HG03097 (cell line): ENCODE results near the gene PEMT.
"Not testable (repeated sequence)": the region's sequence is repeated elsewhere in the genome, so short reads cannot be mapped to it uniquely, and the experiment has no call there.

Source experiments
- ATAC-seq: cut with Tn5 transposase; IDR thresholded peaks from one replicate; pipeline ENCODE4 v1.9.1; 2021; ENCODE audit not compliant: unreplicated experiment, low FRiP score

Gene PEMT

GRCh38 chr17:17591355-17592298, at the start of gene PEMT:
PEMT (minus strand) TSS chr17:17591708; CDS start chr17:17591626, 82 bp downstream.
- ATAC-seq, result peak; percentile 93

- ATAC-seq, result not testable (repeated sequence)
These were observed 48.3 kb upstream of the PEMT start for GRCh38 chr17:17639661-17640270.

- no peak for ATAC-seq
These were observed 47.0 kb upstream of the PEMT start for GRCh38 chr17:17638467-17638866.

- no peak for ATAC-seq
These were observed 44.9 kb upstream of the PEMT start for GRCh38 chr17:17636272-17636885.

DNA sequence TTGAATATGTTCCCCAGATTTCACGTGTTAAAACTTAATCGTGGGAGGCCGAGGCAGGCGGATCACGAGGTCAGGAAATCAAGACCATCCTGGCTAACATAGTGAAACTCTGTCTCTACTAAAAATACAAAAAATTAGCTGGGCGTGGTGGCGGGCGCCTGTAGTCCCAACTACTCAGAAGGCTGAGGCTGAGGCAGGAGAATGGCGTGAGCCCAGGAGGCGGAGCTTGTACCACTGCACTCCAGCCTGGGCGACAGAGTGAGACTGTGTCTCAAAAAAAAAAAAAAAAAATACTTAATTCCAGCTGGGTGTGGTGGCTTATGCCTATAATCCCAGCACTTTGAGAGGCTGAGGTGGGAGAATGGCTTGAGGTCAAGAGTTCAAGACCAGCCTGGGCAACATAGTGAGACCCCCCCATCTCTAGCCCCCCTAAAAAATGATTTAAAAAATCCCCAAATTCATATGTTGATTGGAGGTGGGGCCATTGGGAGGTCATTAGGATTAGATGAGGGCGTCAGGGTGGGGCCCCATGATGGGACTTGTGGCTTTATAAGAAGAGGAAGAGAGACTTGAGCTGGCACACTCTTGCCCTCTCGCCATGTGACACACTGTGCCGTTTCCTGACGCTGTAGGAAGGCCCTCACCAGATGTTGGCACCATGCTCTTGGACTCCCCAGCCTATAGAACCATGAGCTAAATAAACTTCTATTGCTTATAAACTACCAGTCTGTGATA, 44.2 kb upstream of the PEMT start:
- ATAC-seq, result not testable (repeated sequence)

DNA sequence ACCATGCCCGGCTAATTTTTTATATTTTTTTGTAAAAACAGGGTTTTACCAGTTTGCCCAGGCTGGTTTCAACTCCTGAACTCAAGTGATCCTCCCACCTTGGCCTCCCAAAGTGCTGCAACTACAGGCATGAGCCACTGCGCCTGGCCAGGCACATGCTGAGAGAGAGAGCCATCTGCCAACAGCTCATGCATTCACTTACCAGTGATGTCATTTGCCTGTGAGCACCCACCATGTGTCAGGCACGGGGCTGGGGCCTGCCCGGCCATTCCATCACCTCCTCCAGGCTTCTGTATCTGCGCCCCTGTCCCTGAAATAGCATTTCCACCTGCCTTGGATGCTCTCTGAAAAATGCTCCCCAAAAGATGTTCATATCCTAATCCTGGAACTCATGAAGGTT, 43.6 kb upstream of the PEMT start:
- ATAC-seq, result no peak

DNA sequence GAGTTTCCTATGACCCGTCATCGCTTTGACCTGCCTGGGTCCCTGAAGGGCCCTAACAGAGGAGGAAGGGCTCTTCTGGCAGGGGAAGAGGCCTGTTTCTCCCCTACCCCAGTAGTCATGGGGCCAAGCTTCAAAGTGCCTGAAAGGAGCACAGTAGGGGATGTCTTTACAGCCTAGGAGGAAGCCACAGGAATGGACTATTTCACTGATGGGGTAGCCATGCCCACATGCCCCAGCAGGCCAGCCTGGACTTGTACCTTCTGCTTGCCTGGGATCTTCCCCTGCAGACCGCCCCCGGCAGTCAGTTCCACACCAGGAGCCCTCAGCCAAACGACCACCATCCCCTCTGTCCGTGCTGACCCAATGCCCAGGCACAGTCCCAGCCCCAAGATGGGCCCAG, 41.8 kb upstream of the PEMT start:
- ATAC-seq, result no peak

DNA sequence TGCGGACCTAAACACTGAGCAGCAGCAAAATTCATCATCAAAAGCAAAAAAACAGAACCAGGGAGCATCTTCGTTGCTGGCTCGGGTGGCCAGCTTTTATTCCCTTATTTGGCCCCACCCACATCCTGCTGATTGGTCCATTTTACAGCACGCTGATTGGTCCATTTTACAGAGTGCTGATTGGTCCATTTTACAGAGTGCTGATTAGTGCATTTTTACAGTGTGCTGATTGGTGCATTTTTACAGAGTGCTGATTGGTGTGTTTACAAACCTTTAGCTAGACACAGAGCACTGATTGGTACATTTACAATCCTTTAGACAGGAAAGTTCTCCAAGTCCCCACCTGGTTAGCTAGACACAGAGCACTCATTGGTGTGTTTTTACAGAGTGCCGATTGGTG, 41.2 kb upstream of the PEMT start:
- not testable (repeated sequence) for ATAC-seq

DNA sequence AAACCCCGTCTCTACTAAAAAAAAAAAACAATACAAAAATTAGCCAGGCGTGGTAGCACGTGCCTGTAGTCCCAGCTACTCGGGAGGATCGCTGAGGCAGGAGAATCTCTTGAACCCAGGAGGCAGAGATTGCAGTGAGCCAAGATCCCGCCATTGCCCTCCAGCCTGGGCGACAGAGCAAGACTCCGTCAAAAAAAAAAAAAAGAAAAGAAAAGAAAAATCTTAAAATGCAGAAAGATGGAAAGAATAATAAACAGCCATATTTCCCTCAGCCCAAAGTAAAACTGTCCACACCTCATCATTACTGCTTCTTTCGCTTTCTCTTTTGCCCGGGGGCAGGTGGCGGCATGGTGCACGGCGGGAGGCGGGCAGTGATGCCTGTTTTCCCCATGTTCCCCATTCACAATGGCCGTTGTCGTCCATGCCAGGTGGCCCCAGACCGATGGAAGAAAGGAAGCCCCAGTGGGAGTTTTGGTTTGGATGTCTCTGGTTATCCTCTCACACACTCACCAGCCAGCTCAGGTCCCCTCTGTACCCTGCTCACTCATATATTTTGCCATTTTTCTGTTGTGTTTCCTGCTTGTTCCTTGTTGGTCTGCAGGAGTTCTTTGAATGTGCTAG, 37.0 kb upstream of the PEMT start:
- ATAC-seq, result no peak

DNA sequence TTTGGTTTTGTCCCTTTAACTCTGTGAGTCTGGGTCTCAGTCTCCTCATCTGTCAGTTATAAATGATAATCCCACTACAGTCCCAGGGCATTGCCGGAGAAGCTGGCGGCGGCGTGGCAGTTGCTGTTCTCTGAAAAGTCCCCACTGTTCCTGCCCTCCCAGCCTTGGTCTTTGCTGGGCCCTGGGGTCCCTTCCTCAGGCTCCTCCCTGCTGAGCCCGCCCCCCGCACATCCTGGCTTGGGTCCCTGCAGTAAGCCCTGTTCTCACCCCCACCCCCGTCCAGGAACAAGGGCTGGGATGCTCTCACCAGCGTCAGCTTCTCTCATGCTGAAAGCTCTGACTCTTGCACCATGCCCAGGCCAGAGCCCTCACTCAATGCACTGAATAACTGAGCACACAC, 35.3 kb upstream of the PEMT start:
- ATAC-seq, result no peak

DNA sequence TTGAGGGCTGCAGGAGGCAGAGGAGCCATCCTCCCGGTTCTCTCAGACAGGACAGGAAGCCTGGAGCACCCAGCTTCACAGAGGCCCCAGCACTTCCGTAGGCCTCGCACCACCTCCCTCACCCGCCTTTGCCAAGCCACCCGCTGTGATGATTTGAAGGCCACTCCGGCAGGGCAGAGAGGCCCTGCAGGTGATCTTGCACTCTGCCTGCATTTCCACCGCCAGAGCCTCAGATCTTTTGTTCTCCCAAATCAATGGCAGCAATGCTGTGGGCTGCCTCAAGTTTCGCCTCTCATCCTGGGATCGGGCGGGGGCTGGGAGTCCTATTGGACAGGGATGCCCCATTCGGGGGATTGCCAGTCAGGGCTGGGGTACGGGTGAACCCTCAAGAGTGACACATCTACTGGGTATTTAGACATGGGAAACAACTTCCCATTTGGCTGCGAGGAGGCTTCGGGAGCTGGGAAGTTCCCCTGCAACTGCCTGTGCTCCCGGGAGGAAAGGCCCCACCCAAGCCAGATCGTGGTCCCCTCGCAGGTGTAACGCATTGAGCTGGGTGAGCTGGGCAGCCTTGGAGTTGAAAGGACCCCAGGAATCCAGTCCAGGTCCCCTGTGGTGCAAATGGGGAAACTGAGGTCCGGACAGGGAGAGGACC, 34.8 kb upstream of the PEMT start:
- no peak for ATAC-seq

DNA sequence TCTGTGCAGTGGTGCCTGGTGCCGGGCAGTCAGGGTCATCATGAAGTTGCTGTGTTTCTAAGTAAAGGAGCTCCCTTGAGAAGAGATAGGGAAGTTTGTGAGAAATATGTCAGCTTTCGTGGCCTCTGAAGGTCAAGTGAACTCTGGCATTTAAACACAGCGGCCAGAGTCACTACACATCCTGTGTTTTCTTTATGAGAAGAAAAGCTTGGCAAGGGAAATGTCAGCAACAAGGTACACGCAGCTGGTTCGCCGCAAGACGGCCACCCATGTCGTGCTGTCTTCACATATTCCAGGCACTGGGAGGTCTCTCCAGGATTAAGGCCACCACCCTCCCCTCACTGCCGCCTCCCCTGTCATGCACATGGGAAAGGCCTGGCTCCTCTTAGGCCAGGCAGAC, 33.2 kb upstream of the PEMT start:
- ATAC-seq, result no peak

DNA sequence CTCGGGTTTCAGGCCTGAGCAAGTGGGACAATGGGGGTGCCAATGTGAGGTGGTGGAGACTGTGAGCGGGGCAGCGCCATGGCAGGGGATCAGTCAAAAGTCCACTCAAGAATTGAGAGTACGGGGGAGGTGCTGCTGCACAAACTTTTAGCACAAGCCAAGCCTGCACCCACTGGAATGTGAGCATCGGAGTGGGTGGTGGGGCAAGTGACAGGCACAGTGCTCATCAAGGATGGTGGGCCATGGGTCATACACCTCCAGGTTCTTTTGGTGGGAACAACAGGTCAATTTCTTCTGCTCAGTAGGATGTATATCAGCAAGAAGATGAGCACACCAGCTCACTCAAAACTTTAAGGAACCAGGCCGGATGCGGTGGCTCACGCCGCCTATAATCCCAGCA, 32.4 kb upstream of the PEMT start:
- no peak for ATAC-seq

DNA sequence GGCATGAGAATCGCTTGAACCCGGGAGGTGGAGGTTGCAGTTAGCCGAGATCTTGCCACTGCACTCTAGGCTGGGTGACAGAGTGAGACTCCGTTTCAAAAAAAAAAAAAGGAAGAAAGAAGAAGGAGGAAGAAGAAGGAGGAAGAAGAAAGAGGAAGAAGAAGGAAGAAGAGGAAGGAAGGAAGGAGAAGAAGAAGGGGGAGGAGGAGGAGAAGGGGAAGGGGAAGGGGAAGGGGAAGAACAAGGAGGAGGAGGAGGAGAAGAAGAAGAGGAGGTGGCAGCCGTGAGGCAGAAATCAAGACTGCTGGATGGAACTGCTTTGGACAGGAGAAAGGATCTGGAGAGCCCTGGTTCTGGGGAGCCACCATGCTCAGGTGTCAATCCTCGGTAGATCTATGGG, 29.7 kb upstream of the PEMT start:
- no peak for ATAC-seq

- ATAC-seq, result no peak
These were observed 22.2 kb upstream of the PEMT start for GRCh38 chr17:17613708-17614114.

DNA sequence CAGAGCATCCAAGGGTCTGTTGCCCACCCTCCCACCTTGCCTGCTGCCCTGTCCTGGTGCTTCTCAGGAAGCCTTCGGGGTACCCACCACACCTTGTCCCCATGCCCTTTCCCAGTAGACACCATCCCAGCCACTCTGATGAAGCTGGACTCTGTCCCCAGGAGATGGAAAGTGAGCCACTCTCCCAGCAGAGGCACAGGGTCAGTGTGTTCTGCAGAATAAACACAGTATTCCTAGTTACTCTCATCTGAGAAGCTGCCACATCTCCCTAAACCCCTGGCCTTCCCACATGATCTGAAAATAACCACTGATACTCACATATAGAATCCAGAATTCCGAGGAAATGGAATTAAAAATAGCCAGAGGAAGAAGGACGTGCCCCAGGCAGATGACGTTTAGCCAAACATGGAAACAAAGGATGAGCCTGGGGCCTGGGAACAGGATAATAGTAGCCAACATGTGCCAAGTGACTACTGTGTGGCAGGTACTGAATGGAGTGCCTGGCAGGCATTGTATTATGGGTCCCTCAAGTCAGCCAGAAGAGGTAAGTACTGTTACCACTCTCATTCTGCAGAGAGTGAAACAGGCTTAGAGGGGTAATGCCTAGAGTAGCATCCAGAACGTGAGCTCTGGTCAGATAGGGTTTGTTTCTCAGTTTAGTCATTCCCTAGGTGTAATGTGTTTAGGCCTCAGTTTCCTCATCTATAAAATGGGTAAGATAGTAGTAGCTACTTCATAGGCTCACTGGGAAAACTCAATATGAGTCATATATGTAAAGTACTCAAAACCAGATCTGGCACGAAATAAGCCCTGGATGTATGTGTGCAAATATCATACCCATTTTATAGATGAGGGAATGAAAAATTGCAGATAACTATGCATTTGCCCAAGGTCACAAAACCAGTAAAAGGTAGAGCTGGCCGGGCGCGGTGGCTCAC, 20.8 kb upstream of the PEMT start:
- no peak for ATAC-seq

DNA sequence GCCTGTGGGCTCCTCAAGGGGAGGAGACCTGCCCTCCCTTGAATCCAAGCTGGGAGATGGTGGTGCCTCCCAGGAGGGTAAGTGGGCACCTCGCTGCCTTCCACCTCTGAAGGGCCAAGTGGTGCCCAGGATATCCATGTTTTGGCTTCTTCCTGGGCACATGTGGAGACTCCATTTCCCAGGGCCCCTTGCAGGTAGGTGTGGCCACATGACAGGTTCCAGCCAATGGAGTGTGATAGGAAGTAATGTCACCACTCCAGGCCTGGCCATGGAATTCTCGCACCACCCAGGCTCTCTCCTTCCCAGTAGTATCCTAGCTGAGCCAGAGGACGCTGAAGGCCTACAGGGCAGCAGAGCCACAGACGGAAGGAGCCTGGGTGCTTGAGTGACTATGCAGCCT, 17.6 kb upstream of the PEMT start:
- ATAC-seq, result no peak

GRCh38 chr17:17606416-17607000, 15.0 kb upstream of the PEMT start:
- no peak for ATAC-seq

DNA sequence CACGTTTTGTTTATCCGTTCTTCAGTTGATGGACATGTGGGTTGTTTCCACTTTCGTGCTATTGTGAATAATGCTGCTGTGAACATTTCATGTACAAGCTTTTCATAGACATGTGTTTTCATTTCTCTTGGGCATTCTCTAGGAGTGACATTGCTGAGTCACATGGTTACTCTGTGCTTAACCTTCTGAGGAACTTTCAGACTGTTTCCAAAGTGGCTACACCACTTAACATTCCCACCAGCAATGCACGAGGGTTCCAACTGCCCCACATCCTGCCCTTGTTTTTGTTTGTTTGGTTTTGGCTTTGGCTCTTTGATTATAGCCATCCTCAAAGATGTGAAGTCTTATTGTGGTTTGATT, 14.2 kb upstream of the PEMT start:
- ATAC-seq, result no peak
